Testis (tissue), 2 donors: ENCODE data around the gene ZNF821.

Experiments used
- CTCF ChIP-seq, 3 experiments: fragments of 450-650 bp in 2 of 3; fragments of 200-600 bp in 1 of 3; sonication (generic) in 1 of 3; IDR thresholded peaks; one replicate each; pipeline ENCODE4 v1.5.1; 2016 to 2019; ENCODE audit warnings: antibody characterized with exemption in 3 of 3, mild to moderate bottlenecking in 2 of 3, moderate library complexity in 1 of 3
- POLR2A ChIP-seq: fragments of 450-650 bp; IDR thresholded peaks from one replicate; pipeline ENCODE4 v1.6.1; 2017; ENCODE audit warnings: antibody characterized with exemption, mild to moderate bottlenecking, moderate library complexity

GRCh38 chr16:71923941-71924690 is 40.1 kb upstream of the ZNF821 start:
- TF ChIP-seq CTCF (IDR thresholded peaks at IDR 0.05) (no peak), POLR2A (no peak)
